KMS-11 (cell line): Measurements from ENCODE around the gene SCARF2.

Experiments
- H2AFZ ChIP-seq: fragments of 200-600 bp; sonication (generic); 2 replicates; pipeline ENCODE4 v1.6.1; 2016; ENCODE audit warnings: antibody characterized with exemption, mixed run types, low read depth
- H3K27ac ChIP-seq: fragments of 200-600 bp; sonication (generic); 2 replicates; pipeline ENCODE4 v1.6.1; 2016; ENCODE audit warnings: mild to moderate bottlenecking, mixed run types
- H3K27me3 ChIP-seq: fragments of 200-600 bp; sonication (generic); 2 replicates; pipeline ENCODE4 v1.6.1; 2017; ENCODE audit warnings: mild to moderate bottlenecking, low read depth, mixed run types, moderate library complexity; ENCODE audit not compliant: insufficient read depth
- H3K36me3 ChIP-seq: fragments of 200-600 bp; sonication (generic); 2 replicates; pipeline ENCODE4 v1.6.1; 2017; ENCODE audit warnings: mild to moderate bottlenecking, mixed run types; ENCODE audit not compliant: insufficient read depth
- H3K4me1 ChIP-seq: fragments of 200-600 bp; sonication (generic); 2 replicates; pipeline ENCODE4 v1.6.1; 2016; ENCODE audit warnings: mild to moderate bottlenecking, low read depth, mixed run types; ENCODE audit not compliant: poor library complexity, severe bottlenecking
- H3K4me2 ChIP-seq: fragments of 200-600 bp; sonication (generic); 2 replicates; pipeline ENCODE4 v1.7.0; 2016; ENCODE audit warnings: mild to moderate bottlenecking, mixed run types
- H3K4me3 ChIP-seq: fragments of 200-600 bp; sonication (generic); IDR thresholded peaks from 2 replicates; pipeline ENCODE4 v1.6.1; 2017; ENCODE audit warnings: low read depth, low read length, mixed read lengths; ENCODE audit not compliant: insufficient read depth
- H3K79me2 ChIP-seq: fragments of 200-600 bp; sonication (generic); 2 replicates; pipeline ENCODE4 v1.6.1; 2016; ENCODE audit warnings: low read depth, mixed run types; ENCODE audit not compliant: insufficient read depth
- H3K9ac ChIP-seq: fragments of 200-600 bp; sonication (generic); 2 replicates; pipeline ENCODE4 v1.6.1; 2016; ENCODE audit warnings: mild to moderate bottlenecking, mixed run types
- H4K20me1 ChIP-seq: fragments of 200-600 bp; sonication (generic); 2 replicates; pipeline ENCODE4 v1.6.1; 2016; ENCODE audit warnings: mild to moderate bottlenecking, mixed run types; ENCODE audit not compliant: insufficient read depth
- CTCF ChIP-seq: fragments of 200-600 bp; sonication (generic); conservative IDR thresholded peaks from 2 replicates; pipeline ENCODE4 v1.6.1; 2017; ENCODE audit warnings: low read depth, mild to moderate bottlenecking, antibody characterized with exemption, low read length, moderate library complexity, mixed read lengths

SCARF2 gene

DNA sequence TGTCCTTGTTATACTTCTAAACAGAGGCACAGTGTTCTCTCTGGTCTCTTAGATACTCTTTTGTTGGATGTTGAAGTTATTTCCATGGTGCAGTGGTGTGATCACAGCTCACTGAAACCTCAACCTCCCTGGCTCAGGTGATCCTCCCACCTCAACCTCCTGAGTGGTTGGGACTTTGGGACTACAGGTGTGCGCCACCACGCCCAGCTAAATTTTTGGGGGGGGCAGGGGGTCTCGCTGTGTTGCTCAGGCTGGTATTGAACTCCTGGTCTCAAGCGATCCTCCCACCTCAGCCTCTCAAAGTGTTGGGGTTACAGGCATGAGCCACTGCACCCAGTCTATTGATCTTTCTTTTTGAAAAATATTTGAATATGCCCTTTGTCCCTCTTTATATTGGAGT, 28.7 kb downstream of the SCARF2 start:
- Histone ChIP-seq H3K4me2 (no peak overlapping the region), H3K4me1 (no peaks in the 10 kb centered on the region), H3K36me3 (no peaks in the 10 kb centered on the region), H3K9ac (no peak overlapping the region), H3K27me3 (no peaks in the 10 kb centered on the region), H4K20me1 (no peaks in the 10 kb centered on the region), H2AFZ (no peak overlapping the region), H3K4me3 (no peak overlapping the region), H3K79me2 (no peaks in the 10 kb centered on the region), H3K27ac (no peak overlapping the region)
- no peak for TF ChIP-seq CTCF

DNA sequence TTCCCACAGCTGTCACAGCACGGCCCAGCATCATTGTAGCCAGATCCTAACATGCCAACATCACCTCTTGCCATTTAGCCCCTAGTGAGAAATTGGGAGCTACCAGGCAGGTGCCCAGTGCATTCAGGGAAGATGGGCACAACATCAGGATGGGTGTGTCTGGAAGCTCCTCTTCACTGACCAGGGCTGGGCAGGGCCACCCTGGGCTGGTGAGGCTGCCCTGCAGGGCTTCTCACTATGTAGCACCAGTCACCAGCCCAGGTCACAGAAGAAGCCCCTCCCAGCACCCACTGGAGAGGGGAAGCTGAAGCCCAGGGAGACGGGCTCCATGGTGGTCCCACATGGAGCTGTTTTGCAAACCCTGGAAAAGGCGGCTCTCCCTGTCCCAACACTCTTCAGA, 29.8 kb downstream of the SCARF2 start:
- TF ChIP-seq CTCF: no peak
- H3K9ac ChIP-seq: no peak overlapping the region
- no peaks in the 10 kb centered on the region for H4K20me1 ChIP-seq
- no peaks in the 10 kb centered on the region for H3K4me1 ChIP-seq
- no peak overlapping the region for H2AFZ ChIP-seq
- no peaks in the 10 kb centered on the region for H3K27me3 ChIP-seq
- H3K79me2 ChIP-seq: no peaks in the 10 kb centered on the region
- H3K27ac ChIP-seq: no peak overlapping the region
- no peaks in the 10 kb centered on the region for H3K36me3 ChIP-seq
- no peak overlapping the region for H3K4me2 ChIP-seq
- no peak overlapping the region for H3K4me3 ChIP-seq

DNA sequence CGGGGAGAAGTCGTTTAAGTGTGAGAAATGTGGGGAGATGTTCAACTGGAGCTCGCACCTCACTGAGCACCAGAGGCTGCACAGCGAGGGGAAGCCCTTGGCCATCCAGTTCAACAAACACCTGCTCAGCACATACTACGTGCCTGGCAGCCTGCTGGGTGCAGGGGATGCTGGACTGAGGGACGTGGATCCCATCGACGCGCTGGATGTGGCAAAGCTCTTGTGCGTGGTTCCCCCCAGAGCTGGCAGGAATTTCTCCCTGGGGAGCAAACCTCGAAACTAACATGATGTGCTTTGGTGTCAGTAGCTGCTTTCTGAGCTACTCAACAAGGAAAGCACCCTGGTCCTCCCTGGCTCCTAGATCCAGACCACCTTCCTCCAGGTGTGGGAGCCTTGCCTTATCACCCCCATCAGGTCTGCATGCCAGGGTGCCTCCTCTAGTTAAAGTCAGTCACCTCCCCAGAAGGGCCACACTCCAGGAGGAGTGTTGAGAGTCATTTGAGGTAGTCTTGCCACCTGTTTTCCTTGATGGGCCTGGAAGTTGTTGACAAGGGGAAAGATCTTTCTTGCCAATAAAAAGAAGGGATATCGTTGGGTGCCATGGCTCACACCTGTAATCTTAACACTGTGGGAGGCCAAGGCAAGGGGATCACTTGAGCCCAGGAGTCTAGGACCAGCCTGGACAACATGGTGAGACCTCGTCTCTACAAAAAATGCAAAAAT, 30.8 kb downstream of the SCARF2 start:
- no peak for TF ChIP-seq CTCF
- Histone ChIP-seq H2AFZ (no peak overlapping the region), H4K20me1 (no peaks in the 10 kb centered on the region), H3K4me2 (no peak overlapping the region), H3K4me1 (no peaks in the 10 kb centered on the region), H3K27ac (no peak overlapping the region), H3K36me3 (no peaks in the 10 kb centered on the region), H3K79me2 (no peaks in the 10 kb centered on the region), H3K27me3 (no peaks in the 10 kb centered on the region), H3K9ac (no peak overlapping the region), H3K4me3 (no peak overlapping the region)

- no peak overlapping the region for H3K27ac ChIP-seq
- H3K4me3 ChIP-seq: no peak overlapping the region
- no peak overlapping the region for H2AFZ ChIP-seq
- no peaks in the 10 kb centered on the region for H3K4me1 ChIP-seq
- no peaks in the 10 kb centered on the region for H4K20me1 ChIP-seq
- H3K36me3 ChIP-seq: no peaks in the 10 kb centered on the region
- no peak overlapping the region for H3K9ac ChIP-seq
- H3K4me2 ChIP-seq: no peak overlapping the region
- no peaks in the 10 kb centered on the region for H3K79me2 ChIP-seq
- no peaks in the 10 kb centered on the region for H3K27me3 ChIP-seq
- no peak for TF ChIP-seq CTCF
These were observed 31.5 kb downstream of the SCARF2 start for GRCh38 chr22:20405931-20406685.
